GM19239 (cell line): ENCODE data around the gene PRTG.
A peak's percentile ranks its signal among the peaks of the same experiment; 100 is the strongest.
"Not testable (repeated sequence)": the region's sequence is repeated elsewhere in the genome, so short reads cannot be mapped to it uniquely, and the experiment has no call there.

Experiments used
- DNase-seq: peaks from one replicate; pipeline ENCODE4 v3.0.0; 2011; ENCODE audit warnings: low spot score; ENCODE audit not compliant: insufficient read length
- FAIRE-seq: peaks from 2 replicates; lab custom pipeline; 2011; peaks lifted over from hg19 to GRCh38; lab: Jason Lieb, UNC

The PRTG gene

DNA sequence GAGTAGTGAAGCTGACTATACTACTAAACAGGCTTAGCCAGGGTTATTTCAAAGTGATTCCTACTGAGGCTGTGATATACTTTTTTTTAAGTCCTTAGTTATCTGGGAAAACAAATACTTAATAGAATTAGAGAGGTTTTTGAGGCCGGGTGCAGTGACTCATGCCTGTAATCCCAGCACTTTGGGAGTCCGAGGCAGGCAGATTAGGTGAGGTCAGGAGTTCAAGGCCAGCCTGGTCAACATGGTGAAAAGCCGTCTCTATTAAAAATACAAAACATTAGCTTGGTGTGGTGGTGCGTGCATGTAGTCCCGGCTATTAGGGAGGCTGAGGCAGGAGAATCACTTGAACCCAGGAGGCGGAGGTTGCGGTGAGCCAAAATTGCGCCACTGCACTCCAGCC lies 34.2 kb downstream of the PRTG start:
- no peak for DNase-seq

DNA sequence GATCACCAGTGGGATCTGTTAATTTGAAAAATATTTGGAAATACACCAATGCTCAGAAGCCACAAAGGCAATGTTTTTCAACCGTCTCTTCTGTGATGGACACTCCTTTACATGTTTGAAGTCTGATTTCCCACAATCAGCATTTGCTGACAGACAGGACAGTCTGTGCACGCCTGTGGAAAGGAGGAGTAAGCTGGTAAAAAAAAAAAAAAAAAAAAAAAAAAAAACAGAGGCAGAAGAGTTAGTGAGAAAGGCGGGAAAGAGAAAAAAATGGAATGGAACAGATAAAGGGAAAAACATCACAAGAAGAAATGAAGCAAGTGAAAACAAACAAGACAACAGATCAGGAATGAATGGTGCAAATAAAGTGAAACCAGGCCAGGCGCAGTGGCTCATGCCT lies 35.0 kb downstream of the PRTG start:
- FAIRE-seq: no peak
- no peak for DNase-seq

More for the DNA sequence above, 34.2 kb downstream of the PRTG start:
- FAIRE-seq: no peak

DNA sequence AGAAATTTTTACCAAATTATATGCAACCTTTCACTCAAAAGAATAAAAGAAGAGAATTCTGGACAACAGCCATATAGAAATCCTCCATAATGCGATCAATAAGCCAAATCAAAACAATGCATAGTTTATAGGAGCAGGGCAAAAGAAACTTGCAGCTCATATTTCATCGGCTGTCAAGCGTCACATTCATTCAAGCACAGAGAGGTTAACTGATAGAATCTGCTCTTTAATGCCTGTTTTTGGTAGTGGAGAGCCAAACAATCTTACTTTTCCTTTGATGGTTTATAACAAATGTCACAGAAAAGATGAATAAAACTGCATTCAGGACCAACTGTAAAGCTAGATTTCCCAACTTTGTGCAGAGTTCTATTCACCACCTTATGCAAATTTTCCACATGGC lies 35.4 kb downstream of the PRTG start:
- no peak for FAIRE-seq
- DNase-seq: no peak

DNA sequence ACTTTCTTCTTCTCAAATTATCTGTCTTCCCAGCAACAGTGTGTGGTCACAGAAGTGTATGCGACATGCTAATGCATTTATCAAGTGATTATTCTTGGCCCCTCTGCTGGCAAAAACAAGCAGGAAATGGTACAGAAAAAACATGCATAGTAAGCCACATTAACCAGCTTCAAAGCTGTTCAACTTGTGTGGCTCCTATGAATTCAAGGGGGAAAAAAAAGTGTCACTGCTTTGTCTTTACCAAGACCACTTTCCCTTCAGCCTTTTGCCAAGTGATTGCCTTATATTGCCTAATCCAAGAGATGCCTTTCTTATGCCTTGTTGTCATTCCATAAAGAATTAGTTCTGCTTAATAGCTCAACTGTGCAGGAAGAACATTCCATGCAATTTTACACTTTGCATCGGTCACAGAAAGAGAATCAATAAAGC lies 39.1 kb downstream of the PRTG start:
- no peak for FAIRE-seq
- DNase-seq: no peak

DNA sequence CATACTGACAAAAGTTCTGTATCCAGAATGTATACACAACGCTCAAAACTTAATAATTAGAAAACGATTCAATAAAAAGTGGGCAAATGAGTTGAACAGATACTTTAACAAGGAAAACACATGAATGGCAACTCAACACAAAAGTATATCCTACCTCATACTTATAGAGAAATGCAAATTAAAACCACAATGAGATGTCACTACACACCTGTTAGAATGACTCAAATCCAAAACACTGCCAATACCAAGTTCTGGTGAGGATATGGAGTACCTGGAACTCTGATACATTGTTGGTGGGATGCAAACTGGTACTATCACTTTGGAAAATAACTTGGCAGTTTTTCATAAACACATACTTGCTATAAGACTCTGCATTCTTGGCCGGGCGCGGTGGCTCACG lies 42.1 kb downstream of the PRTG start:
- DNase-seq (no peak), FAIRE-seq (no peak)

DNA sequence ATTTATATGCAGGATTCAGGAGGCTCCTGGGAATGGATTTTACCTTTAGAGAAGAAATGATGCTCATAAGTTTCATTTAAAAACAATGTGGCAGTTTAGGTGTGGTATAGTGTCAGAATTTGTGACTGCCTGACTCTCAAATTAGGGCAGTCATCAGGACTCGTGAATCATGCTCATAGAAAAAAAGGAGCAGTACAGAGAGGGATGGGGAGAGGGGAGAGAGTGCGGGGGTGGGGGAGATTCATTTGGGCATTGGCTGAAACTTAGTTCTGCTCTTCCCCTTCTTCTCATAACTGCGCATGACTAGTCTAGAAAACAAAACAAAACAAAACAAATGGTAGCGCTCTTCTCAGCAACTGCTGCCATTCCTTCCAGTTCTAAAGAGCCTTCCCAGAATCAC lies 44.3 kb downstream of the PRTG start:
- FAIRE-seq (no peak), DNase-seq (no peak)

DNA sequence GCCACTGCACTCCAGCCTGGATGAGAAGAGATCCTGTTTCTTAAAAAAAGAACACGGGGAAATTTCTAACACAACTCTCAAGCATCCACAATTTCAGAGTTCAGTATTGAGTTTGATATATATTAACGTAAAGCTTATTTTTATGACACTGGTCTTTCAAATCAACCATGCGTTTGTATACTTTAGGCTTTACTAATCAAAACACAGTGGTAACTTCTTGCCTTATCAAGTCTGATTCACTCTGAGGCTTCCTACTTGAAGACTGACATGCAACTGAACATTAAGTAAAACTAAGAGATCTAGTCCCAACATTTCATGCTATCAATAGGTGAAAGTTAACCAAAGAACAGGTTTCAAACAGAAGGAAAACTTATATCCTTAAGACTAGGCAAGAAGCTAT lies 46.7 kb downstream of the PRTG start:
- FAIRE-seq (no peak), DNase-seq (no peak)

DNA sequence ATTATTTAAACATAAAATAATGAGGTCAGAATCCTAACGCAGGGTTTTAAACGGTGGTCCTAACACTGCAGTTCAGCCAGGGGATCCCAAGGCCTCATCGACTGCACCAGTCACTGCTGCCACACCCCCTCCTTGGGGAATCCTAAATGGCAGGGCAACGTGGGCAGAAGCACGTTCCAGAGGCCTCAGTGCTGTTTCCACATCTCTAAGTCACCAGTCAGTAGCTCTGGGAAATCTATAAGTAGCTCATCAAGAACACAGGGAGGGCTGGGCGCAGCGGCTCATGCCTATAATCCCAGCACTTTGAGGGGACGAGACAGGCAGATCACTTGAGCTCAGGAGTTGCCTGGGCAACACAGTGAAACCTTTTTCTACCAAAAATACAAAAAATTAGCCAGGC lies 47.5 kb downstream of the PRTG start:
- DNase-seq (no peak), FAIRE-seq (no peak)

DNA sequence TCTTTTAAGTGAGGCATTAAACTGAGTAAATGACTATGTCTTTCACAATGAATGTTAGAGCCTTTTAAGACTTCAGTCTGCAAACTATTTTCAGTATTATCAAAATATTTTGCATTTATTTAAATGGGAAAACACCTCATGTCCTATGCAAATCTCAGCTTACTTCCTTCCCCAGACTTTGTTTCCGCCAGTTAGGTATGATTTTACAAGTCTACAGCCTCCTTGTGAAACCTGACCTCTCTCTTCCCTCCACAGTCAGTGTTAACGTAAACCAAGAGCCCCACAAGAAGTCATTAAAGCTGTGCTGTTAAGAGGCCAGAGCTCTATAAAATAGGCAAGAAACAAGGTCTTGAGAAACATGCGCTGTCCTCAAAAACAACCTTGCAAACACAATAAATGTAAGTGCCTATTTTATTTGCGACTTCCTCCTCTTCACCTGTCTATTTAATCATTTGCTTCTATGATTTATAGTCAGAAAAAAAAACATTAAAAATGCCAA lies 48.3 kb downstream of the PRTG start:
- DNase-seq (peak; percentile 9), FAIRE-seq (no peak)

DNA sequence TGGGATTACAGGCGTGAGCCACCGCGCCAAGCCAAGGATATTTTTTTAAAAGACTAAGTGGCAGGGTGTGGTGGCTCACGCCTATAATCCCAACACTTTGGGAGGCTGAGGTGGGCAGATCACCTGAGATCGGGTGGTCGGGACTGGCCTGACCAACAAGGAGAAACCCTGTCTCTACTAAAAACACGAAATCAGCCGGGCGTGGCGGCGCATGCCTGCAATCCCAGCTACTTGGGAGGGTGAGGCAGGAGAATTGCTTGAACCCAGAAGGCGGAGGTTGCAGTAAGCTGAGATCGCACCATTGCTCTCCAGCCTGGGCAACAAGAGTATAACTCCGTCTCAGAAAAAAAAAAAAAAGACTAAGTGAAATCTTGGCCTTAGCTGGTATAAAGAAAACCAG lies 49.8 kb downstream of the PRTG start:
- DNase-seq, FAIRE-seq: not testable (repeated sequence)

DNA sequence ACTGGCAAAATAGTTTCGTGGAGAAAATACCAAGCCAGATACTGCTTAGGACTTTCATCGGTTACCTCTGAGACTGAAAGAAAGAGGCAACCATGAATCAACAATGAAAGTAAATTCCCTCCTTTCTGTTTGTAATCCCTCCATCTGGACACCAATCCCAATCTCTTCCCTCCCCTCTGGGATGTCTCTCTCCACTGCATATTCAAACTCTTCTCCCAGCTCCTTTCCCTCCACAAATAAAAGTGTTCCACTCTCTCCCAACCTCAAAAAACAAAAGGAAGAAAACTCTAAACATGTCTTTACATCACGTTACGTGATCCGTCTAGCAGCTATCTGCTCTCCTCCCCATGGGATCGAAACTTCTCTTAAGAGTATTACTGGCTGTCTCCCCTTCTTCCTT lies 55.2 kb downstream of the PRTG start:
- FAIRE-seq: no peak
- no peak for DNase-seq

DNA sequence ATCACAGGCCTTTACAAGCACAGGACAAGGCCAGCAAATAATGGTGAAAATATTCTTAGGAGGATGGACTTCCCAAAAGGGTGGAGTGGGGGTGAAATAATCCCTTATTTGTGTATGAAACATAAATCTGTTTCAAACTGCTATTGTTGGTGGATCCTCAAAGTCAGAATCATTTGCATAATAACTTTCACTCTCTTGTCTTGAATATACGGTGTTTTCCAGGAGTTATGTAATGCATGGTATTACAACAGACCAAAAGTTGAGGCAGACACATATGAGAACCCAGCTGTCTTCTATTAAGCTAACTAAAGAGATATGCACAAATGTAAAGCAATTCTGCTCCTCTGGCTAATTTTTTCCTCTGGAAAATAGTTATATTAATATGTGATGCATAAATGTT lies 57.7 kb downstream of the PRTG start:
- FAIRE-seq (peak; percentile 44), DNase-seq (no peak)

DNA sequence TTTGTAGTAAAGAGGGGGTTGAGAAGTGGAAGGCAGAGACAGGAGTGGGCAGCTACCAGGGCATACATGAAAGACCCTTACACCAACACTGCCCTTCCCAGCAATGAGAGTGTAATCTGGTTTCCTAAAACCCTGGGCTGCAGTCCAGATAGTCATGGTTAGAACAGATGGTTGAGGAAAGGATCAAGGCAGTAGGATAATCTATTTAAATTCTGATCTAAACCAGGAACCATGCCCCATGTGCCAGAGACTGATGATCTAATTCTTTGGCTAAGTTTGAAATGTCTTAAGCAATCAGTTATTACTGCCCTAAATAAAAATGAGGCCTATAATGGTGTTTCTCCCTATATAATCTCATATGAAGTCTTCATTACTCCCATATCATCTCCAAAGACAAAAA lies 59.6 kb downstream of the PRTG start:
- FAIRE-seq: no peak

DNA sequence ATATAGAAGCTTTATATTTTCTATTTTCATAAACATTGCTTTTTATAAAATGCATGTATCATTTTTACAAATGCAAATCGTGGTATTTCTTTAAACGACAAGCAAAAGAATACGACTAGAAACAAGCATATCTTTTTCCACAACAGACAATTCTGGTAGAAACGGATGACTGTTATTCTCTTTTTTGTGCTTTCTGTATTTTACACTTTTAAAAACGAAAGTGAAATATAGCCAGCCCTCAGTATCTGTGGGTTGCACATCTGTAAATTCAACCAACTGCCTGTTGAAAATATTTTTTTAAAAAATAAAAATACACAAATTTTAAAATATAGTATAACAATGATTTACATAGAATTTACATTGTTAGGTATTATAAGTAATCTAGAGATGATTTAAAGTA lies 61.3 kb downstream of the PRTG start:
- DNase-seq (no peak), FAIRE-seq (no peak)

More for the DNA sequence above, 59.6 kb downstream of the PRTG start:
- no peak for DNase-seq

DNA sequence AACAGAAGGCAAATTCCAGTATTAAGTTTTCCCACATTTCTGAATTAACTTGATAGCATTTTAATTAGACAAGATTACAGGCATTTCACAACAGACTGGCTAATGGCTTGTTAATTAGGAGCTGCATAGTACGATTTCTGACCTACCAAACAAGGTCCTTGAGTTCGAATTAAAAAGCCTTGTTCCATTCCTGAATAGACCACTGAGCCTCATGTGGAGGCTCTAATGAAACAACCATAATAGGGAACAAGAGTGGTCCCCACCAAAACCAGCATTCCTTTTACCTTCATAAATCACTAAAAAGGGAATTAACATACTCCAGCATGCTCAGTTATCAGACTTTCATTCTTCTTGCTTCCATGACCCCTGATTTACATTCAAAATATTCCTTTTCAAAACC lies 66.4 kb downstream of the PRTG start:
- FAIRE-seq: no peak

DNA sequence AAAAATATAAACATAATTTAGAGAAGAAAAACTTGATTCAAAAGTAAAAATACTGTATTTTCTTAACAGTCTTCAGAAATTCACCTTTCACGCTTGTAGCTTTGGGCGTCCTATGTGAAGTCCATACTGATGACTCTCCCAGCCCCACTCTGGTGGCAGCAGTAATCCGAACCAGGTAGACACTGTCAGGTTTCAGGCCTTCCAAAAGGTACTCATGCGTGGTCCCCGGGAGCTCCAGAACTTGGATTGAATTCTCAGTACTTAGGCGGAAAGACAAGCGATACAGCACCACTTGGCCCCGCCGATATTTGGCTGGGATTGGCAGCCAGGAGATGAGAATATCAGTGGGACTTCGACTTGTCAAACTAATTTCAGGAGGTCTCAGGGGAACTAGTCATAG lies 69.7 kb downstream of the PRTG start:
- FAIRE-seq: no peak
- DNase-seq: no peak

More for the DNA sequence above, 66.4 kb downstream of the PRTG start:
- no peak for DNase-seq

DNA sequence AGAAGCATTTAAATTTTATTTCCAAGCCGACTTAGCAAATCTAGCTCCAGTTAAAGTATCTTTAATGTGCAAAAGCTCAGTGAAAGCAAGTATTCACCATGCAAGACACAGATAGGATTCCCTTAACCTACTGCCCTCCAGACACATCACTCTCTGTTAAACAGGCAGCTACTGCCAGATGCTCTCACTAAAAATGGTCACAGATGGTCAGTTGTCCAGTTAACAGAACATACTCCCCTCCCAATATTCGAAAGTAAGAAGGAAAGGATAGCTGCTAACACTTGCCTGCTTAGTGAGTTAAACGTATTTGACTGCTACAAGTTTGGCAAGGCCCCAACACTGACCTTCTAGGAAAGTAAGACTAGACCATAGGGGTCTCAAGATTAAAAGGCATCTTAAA lies 73.7 kb downstream of the PRTG start:
- FAIRE-seq: no peak
- no peak for DNase-seq

DNA sequence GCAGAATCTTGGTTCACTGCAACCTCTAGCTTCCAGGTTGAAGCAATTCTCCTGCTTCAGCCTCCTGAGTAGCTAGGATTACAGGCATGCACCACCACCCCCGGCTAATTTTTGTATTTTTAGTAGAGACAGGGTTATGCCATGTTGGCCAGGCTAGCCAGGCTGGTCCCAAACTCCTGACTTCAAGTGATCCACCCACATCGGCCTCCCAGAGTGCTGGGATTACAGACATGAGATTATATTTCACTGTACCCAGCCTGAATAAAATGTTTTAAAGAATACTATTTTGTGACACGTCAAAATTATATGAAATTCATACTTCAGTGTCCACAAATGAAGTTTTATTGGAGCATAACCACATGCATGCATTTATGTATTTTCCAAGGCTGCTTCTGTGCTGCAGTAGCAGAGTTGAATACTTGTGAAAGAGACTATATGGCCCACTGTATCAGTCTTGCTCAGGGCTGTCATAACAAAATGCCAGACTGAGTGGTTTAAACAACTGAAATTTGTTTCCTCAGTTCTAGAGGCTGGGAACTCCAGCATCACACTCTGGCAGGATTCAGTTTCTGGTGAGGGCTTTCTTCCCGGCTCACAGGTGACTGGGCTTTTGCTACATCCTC lies 77.2 kb downstream of the PRTG start:
- DNase-seq (no peak), FAIRE-seq (no peak)

DNA sequence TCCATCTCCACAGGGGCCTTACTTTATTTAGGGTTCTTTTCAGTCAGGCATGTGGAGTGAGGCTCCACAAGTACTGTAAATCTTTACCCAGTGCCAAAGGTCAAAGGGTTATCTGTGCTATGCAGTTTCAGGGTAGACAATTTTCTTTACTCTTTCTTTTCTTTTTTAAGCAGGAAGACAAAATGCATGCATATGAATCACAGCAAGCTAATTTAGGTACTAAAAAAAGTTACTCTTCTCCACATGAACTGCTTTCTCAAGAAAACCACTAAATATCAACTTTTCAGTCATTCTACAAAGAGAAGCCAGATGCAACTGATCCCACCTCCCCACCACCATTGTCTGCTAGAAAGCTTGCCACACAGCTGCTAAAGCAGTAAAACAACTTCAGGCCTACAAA lies 81.5 kb downstream of the PRTG start:
- DNase-seq (no peak), FAIRE-seq (no peak)

DNA sequence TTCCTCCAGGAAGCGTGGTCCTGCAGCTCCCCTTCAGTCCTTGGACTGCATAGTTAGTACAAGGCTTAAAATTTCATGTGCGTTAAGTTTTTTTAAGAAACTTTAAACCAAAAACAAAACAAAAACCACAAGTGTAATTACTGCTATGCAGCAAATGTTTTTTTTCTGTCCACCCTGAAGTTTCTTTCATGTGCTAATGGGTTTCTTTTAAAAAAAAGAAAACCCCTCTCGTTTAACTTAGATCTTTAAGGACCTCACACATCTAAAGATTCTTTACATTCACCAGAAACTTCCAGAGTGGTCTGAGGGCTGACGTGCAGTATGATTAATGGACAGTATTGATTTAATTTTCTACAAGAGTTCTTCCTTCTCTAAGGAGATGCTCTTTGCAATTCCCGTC lies 82.8 kb downstream of the PRTG start:
- DNase-seq (no peak), FAIRE-seq (no peak)

DNA sequence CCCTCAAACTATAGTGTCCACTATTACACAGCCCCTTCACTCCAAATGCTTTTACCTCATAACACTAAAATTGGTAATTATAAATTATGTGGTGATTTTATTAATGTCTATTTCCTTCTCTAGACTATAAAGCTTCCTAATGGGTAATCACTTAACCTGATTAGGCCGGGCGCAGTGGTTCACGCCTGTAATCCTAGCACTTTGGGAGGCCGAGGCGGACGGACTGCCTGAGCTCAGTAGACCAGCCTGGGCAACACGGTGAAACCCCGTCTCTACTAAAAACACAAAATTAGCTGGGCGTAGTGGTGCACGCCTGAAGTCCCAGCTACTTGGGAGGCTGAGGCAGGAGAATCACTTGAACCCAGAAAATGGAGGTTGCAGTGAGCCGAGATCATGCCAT lies 83.5 kb downstream of the PRTG start:
- no peak for FAIRE-seq

DNA sequence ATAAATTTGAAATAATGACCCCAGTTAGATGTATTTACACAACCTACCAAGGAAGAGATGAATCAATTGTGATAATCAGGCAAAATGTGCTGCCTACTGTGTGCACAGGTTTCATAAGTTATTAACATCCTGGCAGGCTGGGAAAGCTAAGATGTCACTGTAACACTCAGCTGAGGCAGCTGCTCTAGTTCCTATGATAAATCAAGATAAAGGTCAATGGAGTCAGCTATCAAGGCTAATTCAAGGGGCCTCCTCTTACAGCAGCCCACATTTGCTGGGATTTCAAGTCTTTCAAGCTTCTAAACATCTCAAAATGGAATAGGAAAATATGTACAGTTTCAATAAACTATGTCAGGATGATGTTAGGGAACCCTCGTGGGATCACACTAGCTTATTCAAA lies 84.1 kb downstream of the PRTG start:
- DNase-seq: no peak
- no peak for FAIRE-seq

More for the DNA sequence above, 83.5 kb downstream of the PRTG start:
- no peak for DNase-seq
